ENCODE results near the gene LEKR1.
"Not testable (repeated sequence)": the region's sequence is repeated elsewhere in the genome, so short reads cannot be mapped to it uniquely, and the experiment has no call there.

LEKR1 gene

DNA sequence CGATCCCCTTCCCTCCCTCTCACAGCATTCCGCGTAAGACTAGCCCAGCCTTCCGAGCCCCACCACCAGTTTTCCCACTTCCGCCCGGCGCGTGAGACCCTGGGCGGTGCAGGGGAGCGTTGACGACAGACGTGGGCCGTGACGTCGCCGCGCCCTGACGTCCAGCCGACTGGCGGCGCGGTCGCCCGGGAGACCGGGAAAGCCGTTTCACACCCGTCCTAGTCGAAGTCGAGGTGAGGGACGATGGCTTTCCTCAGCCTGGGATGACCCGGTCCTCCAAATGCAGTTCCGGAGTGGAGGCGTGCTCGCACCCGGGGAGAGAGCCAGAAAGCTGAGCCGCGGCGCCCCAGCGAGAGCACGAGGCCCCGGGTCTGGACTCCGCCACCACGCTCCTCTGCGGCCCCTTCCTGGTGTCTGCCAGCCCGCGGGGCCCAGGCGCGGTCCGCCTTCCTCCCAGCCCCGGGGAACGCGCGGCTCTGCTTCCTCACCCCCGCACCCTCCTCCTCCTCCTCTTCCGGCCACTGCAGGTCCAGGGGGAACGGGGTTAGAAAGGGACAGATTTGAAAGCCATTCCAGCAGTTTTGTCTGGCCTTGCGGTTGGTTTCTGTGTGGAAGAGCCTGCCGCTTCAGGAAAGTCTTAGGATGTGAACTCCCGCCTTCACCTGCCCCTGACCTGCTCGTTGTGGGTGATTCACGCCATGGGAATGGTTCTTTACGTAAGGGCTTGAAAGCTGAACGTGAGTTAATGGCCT is at the start of gene LEKR1:
Gene LEKR1 (plus strand): TSS at position 210 of the 752 bp plus-strand sequence. CDS start 2,977 bp downstream, outside the sequence.
- no peak for DNase-seq

DNA sequence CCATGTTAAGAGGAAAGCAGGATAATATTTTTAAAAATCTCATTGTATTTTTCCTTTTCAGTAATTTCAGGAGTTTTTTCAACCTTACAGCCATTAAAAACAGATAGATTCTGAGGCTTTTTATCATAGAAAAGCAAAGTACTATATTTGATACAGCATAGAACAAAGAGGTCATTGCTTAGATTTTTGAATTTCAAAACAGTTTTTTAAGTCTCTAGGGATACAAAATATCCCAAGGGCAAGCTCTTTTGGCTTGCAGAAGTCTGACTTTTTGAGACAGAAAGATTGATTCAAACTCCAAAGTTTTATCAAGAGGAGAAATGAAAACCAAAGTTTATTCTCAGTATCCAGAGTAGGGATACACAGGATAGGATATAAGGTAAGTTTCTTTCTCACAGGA is 49.3 kb upstream of the LEKR1 start:
- no peak for DNase-seq

DNA sequence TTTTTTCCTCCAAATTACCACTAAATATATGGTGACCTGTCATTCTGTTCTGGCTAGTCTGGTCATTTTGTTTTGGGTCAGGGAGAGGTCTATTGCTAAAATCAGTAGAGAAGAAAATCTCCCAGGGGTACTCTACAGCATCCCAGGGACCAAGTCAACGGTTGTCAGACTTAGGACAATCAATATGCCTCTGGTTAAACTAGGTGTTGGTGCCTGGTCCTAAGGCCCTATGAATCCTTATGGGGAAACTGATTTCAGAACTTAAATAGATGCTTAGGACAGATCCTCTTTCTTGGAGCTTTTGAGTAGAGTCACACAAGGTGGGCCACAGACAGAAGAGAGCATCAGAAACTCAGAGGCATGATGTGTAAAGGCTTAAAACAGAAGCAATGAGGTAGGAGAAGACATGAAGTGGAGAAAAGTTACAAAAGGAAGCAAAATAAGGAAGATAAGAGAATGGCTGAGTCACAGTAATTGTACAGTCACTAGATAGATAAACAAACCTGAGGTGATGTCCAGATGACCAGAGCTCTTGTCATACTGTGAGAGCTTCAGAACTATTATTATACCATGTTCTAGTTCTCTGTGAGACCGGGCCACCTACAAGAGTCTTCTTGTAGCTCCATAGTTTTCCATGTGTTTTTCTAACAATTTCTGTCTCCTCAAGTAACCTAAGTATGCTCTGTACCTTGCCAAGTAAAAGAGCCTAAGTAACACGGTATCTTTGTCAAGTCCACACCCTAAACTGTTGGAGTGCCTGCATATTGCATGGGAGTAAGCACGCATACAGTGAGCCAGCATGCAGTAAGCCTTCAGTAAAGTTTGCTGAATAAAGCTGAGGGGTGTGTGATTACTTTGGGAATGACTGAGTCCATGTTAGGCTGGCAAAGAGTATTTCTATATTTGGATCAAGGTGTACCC is 44.6 kb upstream of the LEKR1 start:
- DNase-seq, result no peak

DNA sequence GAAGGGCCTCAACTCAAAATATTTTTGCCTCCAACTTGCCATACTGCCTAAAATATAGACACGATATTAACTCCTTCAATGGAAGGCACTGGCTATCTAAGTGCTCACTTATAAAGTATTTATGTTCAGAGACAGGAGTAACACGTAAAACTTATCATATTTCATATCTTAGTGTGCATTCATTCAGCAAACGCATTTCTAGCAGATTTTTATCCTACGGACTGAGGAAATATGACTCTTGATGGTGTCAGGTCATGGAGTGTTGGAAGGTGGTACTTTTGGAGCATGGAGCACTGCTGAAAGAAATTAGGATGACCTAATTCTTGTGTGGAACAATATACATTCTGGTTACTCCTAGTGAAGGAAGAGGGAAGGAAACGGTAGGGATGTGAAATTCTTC is 43.8 kb upstream of the LEKR1 start:
- DNase-seq, result no peak

DNA sequence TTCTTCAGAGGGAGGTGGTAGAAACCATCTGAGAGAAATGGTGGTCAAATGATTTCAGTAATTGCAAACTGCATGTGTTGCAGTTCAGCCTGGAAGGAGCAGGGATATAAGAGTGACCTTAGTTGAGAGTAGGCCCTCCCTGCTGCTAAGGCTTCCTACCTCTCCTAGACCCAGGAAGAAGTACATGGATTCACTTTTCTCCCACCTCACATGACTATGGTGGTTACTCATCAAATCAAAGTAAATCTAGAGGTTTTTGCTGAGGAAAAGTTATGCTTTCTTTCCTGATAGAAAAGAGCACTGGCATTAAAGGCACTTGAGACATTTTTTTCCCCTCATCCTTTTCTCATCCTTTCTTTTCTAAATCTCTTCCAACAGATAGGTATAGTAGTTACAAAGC is 43.2 kb upstream of the LEKR1 start:
- DNase-seq, result no peak

DNA sequence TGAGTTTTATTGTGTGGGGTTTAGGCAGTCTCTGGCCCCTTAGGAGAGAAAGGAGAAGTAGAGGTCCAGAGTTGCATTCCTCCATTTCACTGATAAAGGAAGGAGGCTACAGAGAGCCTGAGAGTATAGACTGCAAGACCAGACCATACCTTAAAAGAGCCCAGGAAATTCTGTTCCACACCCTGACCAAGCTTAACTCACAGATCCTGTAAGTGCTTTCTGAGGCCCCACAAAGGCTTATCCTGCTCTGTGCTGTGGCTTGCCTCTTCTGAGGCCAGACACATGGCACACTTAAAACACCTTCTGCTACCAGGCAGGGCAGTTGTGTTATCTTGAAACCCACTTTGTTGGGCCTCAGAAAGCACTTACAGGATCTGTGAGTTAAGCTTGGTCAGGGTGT is 39.2 kb upstream of the LEKR1 start:
- DNase-seq, result no peak

DNA sequence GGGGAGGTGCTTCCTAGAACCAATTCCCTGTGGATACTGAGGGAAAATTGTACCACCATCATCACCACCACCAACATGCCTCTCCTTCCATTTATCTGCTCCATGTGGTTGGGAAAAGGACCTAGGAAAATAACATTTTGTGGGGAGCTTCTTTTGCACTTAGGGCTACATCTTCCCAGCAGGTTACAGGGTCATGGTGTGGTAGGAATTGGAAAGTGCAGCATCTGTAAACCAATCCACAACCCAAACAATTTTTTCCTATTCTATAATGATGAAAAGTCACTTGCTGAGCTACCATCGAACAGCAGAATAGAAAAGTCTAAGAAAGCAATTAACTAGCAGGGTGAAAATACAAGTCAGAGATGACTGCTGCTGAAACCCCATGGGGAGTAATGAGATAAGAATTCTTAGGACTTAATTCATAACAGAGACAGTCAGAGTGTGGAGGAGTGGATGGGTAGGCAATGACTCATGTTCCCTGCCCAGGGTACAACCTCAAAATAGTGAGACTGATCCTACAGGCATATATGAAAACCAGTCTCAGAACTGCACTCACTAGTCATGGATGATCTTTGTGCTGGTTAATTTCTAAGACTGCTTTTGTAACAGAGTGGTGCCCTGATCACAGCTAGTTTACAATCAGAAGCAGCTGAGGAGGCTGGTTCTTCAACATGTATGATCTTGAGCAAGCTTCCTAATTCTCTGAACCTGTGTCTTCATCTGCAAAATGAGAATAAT is 38.1 kb upstream of the LEKR1 start:
- no peak for DNase-seq

DNA sequence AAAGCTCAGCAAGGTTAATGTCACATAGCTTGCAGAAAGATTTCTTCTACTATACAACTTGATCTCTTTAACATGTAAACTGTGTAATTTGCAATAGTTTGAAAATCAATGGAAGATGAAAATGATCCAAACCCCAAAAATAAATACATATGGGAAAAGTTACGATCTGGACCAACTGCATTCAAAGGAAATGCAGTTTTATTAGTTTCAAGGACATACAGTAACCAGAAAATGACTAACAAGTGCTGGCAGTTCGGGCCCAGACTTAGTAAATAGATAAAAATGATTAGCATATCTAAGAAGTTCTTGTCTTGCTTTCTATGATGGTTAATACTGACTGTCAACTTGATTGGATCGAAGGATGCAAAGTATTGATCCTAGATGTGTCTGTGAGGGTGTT is 37.3 kb upstream of the LEKR1 start:
- no peak for DNase-seq

DNA sequence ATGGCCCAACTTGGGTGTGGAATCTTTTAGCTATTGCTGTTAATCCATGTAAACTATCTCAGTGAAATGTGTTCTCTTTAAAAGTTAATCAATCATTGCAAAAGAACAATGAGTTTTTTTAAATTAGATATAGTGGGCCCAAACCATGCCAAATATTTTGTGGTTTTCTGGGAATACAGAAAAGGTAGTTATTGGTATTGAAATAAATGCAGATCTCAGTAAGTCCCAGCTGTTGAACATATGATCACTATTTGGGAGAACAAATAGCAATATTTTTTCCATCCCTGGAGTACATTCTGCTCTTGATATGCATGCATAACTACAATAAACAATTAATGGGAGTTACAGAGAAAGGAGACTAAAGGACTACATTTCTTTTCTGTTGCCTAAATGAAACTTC is 36.0 kb upstream of the LEKR1 start:
- DNase-seq, result no peak

DNA sequence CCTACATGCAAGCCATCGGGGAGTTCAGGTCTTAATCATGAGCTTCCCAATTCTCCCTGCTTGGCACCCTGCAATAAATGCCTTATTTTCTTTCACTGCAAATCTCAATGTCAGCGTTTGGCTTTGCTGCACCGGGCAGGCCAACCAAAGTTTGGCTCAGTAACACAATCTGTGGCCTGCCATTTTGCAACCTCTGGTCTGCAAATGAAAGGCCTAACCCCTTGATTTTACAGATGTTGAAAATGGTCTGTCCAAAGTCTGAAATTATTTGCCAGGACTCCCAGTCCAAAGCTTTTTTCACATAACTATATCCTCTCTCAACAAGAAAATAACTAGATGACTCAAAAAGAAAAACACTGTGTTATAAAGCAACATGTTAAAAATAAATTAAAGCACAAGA is 34.0 kb upstream of the LEKR1 start:
- no peak for DNase-seq

DNA sequence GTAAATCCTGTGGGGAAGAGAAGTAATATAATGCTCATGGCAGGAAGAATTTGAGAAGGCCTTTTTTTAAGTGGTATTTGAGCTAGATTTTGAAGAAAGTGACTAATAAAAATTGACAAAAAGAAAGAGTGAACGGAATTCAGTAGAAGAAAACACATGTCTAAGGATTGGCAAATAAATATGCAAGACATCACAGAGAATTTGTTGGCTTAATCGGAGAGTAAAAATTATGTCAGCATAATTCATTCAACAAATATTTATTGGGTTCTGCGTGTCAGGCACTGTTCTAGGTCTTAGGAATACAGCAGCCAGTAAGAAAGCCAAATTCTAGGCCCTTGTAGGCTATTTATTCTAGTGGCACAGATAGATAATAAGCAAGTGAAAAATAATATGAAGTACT is 33.6 kb upstream of the LEKR1 start:
- no peak for DNase-seq

DNA sequence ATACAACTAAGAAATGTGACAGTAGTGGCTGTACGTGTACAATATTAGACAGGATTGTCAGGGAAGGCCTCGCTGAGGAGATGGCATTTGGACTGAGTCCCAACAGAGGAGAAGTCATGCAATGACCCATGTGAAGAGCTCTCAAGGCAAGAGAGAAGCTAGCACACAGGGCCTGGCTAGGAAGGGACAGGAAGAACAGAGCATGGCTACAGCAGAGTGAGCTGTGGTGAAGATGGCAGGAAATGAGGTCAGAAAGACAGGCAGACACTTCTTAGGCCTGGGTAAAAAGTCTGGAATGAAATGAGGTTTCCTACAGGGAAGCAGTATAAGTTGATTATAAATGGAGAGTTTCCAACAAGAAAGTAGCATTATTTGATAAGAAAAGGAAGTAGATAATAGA is 33.2 kb upstream of the LEKR1 start:
- no peak for DNase-seq

DNA sequence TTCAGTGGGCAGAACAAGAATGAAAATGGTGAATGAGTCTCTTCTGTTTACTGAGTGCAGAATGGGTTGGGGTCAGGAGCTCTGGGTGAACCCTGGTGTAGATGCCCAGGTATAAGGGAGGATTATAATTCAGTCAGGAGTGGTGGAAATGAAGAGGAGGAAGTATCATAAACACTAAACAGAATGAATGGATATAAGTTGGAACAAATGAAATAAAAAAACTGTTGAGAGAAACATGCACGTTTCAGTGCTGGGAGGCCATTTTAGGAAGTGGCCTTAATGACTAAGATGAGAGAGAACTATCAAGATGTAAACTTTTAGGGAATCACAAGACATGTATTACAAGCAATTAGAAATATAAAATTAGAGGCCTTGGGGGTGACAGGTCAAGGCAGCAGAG is 32.8 kb upstream of the LEKR1 start:
- DNase-seq, result no peak

DNA sequence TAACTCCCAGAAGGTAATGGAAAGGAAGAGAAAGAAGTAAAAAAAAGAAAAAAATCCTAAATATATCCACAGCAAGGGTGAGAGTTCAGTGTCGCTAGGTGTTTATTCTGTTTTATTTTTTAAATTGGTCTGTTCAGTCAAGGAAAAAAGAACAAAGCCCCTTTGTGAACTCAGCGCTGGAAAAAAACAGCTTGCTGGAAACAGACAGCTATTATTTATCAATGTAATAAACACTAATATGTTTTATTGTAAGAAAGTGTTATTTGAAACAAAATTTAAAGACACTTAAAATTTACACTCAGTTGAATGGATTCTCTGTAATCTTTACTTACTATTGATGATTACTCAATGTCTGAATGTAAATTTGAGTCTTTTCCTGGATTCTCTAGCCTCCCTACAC is 32.3 kb upstream of the LEKR1 start:
- no peak for DNase-seq

DNA sequence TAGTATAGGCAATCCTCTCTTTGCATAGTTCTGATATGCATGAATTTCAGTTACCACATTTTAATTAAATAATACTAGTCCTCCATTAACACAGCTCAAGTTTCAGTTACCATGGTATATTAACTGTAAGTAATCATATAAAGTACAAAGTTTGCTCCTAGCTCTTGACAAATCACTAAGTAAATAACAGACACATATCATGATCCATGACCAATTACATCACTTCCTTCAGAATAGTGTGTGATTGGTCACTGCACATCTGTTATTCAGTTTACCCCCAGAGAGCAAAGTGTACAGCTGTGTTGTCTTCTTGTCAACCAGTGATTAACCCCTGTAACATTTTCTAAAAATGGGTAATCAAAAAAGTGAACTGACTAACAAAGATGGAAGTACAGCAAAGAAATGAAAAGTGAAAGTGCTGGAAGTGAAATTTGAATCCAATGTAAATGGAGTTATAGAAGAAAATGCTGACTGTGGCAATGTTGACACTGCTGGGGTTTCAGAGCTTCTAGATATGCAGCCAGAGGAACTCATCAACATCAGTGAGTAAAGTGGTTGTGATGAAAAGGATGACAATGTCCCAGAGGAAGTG is 30.2 kb upstream of the LEKR1 start:
- no peak for DNase-seq

DNA sequence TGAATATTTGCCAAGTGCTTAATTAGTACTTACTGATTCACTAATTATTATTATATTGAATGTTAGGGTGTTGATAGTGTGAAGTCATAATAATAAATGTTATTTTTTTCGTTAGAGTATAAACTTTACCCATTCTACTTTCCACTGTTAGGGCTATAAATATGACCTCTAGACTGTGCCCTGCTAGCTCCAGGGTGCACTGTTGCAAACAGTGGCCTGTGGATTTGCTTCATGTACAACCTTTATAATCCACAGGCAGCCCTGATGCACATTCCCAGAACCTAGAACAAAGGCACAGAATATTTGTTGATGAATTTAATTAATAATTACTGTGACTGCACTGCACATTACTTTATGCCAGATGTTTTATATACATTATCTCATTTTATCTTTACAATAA is 28.8 kb upstream of the LEKR1 start:
- DNase-seq, result no peak

DNA sequence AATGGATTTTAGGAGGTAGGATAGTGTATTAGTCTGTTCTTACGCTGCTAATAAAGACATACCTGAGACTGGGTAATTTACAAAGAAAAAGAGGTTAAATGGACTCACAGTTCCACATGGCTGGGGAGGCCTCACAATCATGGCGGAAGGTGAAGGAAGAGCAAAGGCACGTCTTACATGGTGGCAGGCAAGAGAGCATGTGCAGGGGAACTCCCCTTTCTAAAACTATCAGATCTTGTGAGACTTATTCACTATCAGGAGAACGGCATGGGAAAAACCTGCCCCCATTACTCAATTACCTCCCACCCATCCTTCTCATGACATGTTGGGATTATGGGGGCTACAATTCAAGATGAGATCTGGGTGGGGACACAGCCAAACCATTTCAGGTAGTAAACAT is 25.9 kb upstream of the LEKR1 start:
- DNase-seq, result not testable (repeated sequence)

DNA sequence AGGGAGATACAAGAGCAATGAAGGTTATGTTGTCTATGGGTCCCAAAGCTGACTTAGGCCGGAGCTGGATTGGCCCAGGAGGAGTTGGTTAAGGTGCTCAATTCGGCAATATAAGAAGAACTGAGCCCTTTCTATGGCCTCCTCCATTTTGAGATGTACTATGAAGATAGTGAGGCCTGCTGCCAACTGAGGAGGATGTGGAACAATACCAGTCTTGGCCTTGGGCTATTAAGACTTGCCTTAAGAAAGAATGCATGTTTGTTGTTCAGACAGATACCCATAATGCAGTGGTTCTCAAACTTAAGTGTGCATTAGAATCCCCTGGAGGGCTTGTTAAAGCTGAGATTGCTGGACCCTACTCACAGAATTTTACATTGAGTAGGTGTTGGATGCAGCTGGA is 24.4 kb upstream of the LEKR1 start:
- DNase-seq, result no peak

DNA sequence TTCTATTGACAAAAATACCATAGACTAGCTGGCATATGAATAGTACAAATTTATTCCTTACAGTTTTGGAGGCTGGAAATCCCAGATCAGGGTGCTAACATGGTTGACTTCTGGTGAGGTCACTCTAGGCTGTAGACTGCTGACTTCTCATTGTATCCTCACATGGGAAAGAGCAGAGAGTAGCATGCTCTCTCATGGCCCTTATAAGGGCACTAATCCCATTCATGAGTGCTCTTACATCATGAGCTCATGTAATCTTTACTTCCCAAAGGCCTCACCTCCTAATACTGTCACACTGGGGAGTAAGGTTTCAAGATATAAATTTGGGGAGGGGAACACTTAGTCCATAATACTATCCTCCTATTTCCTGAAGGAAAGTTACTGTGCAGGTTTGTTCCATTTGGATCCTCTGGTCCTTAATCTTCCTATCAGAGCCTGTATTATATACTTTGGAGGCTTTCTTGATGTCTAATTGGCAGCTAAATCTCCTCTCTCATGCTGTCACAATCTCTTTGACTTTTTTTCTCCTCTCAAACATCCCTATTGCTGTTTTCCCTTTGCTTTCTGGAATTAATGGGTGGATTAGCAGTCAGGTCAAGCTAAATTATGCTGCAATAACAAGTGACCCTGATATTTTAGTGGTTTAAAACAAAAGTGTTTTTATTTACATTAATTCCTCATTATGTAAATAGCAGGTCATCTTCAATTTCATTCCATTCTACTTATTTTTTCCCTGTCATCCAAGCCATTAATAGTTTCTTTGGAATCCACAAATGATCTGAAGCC is 23.1 kb upstream of the LEKR1 start:
- DNase-seq, result no peak

DNA sequence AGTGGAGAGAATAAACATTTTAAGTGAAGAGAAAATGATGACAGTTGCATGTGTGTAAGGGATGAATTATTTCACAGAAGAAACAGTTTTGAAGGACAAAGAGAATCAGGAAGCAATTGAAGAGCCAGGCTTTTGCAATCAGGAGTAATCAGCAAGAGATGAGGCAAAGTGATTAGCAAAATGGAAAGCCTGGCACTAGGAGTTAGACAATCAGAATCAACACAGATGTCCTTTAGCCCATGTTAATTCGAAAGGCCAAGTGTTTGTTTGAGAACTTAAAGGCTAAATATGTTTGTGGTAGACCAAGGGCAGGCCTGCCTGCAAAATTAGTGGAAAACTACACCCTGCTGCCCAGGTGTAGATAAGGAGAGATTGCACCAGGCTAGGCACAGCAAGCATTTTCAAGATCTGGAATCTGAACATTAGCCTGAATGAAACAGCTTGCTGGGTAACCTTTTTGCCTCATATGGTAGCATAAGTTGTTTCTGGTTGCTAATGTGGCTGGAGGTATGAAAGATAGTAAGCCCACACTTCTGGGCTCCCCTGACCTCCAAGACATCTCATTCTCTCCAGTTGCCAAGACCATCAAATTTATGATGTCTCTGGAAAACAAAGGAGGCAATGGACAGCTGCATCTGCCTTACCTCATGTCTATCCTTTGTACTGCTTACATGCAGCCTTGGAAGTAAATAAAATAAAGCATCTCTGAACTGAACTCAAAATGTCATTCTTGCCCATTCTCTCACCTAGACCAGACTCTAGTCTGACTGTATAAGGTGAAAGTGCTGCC is 22.0 kb upstream of the LEKR1 start:
- no peak for DNase-seq

DNA sequence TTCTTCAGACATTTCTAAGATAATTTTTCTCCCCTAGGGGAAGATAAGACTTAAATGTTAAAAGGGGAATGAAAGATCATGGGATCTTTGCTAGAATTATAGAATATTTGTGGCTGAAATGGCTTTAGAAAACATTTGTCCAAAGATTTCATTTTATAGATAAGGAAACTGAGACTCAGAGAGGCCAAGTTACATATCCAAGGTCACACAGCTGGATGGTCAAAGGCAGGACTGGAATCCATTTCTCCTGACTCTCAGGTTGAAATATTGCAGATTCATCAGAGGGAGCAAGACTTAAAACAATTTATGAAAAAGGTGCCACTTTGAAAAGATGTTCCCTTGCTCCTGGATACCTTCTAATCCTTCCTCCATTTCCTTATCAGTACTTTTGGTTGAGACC is 19.5 kb upstream of the LEKR1 start:
- no peak for DNase-seq

DNA sequence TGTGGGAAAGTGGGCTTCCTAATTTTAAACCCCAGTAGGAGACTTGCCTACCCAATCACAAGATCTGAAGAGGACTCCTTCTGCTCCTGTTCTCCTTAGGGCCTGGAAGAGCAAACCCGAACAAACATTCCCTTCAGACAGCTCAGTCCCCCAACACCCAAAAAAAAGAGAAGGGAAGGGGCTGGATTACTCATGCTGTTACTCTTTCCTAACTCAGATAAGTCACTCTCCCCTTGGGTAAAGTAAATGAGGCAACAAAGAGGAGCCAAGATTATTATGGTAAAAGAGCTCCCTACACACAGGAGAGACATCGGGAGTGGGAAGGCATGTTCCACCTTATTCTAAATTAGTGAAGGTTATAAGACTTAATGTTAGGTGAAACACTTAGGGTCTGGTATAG is 18.1 kb upstream of the LEKR1 start:
- DNase-seq, result no peak

All from GDM1 (cell line).